MG63 (cell line): ENCODE measurements around the gene PTPRS. TPM values are rescaled to one million over a fixed set of nuclear protein-coding genes. Genes with fewer than 3 reads are reported as not detected.

Source experiments
- DNase-seq: peaks from one replicate; pipeline ENCODE4 v3.0.0-alpha.2; 2020
- H3K27me3 ChIP-seq: fragments of 250-450 bp; sonication (Bioruptor Pico); 2 replicates; pipeline ENCODE4 v1.5.1; 2020; ENCODE audit warnings: mild to moderate bottlenecking, moderate library complexity
- H3K36me3 ChIP-seq: fragments of 250-450 bp; sonication (Bioruptor Pico); 2 replicates; pipeline ENCODE4 v1.5.1; 2020; ENCODE audit warnings: mild to moderate bottlenecking, moderate library complexity
- H3K4me3 ChIP-seq: fragments of 250-450 bp; sonication (Bioruptor Pico); 2 replicates; pipeline ENCODE4 v1.5.1; 2020; ENCODE audit warnings: mild to moderate bottlenecking, moderate library complexity
- H3K9me3 ChIP-seq: fragments of 250-450 bp; sonication (Bioruptor Pico); 2 replicates; pipeline ENCODE4 v1.5.1; 2020; ENCODE audit warnings: mild to moderate bottlenecking, moderate library complexity
- total RNA-seq: library from RNA; depleted of rRNA; stranded (reverse); fragments of >200 nt; shearing (Covaris generic); gene quantifications from 2 replicates; pipeline ENCODE4 v1.2.3, GENCODE V29; 2014; ENCODE audit warnings: low replicate concordance

Gene PTPRS
- total RNA-seq, 1 experiment from 2014 or later: 30.6 TPM

DNA sequence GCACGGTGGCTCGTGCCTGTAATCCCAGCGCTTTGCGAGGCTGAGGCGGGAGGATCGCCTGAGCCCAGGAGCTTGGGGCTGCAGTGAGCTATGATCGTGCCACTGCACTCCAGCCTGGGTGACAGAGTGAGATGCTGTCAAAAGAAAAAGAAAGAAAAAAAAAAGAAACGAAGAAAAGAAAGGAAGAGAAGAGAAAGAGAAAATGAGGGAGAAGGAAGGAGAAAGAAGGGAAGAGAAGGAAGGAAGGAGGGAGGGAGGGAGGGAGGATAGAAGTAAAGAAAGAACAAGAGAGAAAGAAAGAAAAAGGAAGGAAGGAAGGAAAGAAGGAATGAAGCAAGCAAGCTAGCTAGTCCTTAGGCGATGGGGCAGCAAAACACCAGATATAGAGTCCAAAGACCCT is 14.1 kb downstream of the PTPRS start:
- Histone ChIP-seq H3K27me3 (no peaks in the 10 kb centered on the region), H3K36me3 (no peaks in the 10 kb centered on the region), H3K9me3 (no peaks in the 10 kb centered on the region), H3K4me3 (no peak overlapping the region)
- DNase-seq: no peak

DNA sequence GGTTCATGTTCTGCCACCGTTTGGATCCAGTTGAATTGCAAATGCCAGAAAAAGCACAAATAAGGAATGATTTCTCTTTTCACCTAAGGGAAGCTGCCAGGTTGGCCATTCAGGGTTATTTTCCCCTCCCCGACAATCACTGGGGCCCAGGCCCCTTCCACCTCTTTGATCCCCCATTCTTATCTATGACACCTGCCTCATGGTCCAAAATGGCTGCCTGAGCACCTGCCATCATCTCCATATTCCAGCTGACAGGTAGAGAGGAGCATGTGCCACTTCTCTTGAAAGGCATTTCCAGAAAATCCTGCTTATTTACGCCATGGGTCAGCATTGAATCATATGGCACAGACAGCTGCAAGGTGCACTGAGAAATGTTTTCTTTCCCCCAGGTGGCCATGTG is 15.7 kb downstream of the PTPRS start:
- no peak for DNase-seq
- no peak overlapping the region for H3K4me3 ChIP-seq
- H3K36me3 ChIP-seq: no peaks in the 10 kb centered on the region
- H3K9me3 ChIP-seq: no peaks in the 10 kb centered on the region
- no peaks in the 10 kb centered on the region for H3K27me3 ChIP-seq

DNA sequence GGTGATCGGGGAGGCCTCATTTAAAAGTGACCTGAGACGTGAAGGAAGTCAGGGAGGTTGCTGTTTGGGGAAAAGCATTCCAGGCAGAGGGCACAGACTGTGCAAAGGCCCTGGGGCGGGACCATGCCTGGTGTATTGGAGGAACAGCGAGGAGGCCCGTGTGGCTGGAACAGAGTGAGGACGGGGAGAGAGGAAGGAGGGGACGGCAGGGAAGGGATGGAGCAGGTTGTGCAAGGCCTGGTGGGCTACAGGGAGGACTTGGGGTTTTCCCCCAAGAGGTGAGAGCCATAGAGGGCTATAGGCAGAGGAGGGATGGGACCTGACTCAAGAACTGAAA is 17.2 kb downstream of the PTPRS start:
- H3K27me3 ChIP-seq: no peaks in the 10 kb centered on the region
- H3K4me3 ChIP-seq: no peak overlapping the region
- DNase-seq: no peak
- no peaks in the 10 kb centered on the region for H3K9me3 ChIP-seq
- H3K36me3 ChIP-seq: no peaks in the 10 kb centered on the region

DNA sequence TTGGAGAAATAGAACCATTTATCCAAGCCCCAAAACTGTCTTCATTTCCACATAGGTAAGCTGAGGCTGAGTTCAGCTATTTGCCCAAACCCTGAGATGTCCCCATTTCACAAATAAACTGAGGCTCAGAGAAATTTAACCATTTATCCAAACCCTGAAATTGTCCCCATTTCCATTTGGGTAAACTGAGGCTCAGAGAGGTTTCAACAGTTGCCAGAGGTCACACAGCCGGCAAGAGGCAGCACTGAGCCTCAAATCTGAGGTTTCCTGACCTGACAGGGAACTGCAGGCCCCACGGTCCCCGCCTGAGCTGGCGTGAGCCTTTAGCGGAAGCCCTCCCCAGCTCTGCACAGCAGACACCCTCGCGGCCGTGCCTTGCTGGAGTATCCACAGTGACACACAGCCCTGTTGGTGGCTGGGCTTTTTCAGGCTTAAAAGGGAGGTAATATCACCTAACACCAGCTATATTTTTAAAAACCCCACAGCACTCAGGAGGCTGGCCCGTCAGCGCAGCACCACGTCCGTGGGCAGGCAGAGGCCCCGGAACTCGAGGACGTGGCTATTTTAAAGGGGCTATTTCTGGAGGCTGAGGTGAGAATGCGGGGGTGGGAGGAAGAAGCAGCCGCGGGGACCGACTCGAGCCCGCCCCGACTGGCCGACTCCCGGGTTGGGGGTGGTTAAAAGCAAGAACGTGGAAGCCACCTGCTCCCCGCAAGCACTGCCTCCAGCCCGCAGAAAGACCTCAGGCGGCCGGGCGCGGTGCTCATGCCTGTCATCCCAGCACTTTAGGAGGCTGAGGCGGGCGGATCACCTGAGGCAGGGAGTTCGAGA is 18.5 kb downstream of the PTPRS start:
- Histone ChIP-seq H3K36me3 (no peaks in the 10 kb centered on the region), H3K27me3 (no peaks in the 10 kb centered on the region), H3K9me3 (no peaks in the 10 kb centered on the region), H3K4me3 (no peak overlapping the region)
- no peak for DNase-seq

DNA sequence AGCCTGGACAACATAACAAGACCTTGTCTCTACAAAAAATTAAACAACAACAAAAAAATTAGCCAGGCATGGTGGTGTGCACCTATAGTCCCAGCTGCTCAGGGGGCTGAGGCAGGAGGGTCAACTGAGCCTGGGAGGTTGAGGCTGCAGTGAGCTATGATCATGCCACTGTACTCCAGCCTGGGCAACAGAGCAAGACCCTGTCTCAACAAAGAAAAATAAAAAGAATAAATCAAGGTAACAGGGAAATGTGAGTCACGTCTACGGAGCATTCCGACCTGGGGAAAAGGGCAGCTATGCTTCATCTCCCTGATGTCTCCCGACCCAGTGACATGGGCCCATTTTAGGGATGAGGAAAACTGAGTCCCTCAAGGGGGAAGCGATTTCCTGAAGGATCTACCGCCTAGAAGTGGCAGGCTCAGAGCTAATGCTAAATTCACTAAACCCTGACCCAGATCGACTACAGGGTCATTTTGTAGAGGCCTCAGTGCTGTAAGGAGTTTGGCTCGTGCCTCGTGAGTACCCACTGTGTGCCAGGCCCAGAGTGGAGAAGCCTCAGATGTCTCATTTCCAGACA is 19.5 kb downstream of the PTPRS start:
- no peaks in the 10 kb centered on the region for H3K36me3 ChIP-seq
- H3K9me3 ChIP-seq: no peaks in the 10 kb centered on the region
- H3K27me3 ChIP-seq: no peaks in the 10 kb centered on the region
- H3K4me3 ChIP-seq: no peak overlapping the region
- no peak for DNase-seq

DNA sequence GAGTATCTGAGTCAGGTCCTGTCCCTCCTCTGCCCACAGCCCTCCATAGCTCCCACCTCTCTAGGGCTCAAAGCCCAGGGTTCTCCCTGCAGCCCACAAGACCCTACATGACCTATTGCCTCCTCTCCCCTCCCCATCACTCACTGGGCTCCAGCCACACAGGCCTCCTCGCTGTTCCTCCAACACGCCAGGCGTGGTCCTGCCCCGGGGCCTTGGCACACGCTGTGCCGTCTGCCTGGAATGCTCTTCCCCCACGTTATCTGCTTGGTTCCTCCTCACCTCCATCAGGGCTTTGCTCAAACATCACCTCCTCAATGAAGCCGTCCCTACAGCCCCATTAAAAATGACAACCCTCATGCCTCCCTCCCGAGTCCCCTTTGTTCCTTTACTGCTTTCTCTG is 21.1 kb downstream of the PTPRS start:
- no peak overlapping the region for H3K4me3 ChIP-seq
- H3K36me3 ChIP-seq: no peaks in the 10 kb centered on the region
- DNase-seq: no peak
- H3K27me3 ChIP-seq: no peaks in the 10 kb centered on the region
- no peaks in the 10 kb centered on the region for H3K9me3 ChIP-seq

DNA sequence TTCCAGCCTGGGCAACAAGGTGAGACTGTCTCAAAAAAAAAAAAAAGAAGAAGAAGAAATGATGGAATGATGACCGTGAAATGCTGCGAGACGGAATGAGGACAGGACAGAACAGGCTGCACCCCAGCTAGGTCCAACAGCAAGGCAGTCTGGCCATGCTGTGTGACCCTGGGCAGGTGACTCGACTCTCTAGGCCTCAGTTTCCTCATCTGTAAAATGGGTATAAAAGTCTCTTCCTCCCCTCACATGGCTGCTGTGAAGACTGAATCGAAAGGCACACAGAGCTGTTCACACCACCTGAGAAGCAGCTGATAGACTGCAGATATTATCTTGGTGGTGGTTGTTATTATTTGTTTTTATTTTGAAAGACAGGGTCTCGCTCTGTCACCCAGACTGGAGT is 22.3 kb downstream of the PTPRS start:
- no peak overlapping the region for H3K4me3 ChIP-seq
- DNase-seq: no peak
- H3K27me3 ChIP-seq: no peaks in the 10 kb centered on the region

DNA sequence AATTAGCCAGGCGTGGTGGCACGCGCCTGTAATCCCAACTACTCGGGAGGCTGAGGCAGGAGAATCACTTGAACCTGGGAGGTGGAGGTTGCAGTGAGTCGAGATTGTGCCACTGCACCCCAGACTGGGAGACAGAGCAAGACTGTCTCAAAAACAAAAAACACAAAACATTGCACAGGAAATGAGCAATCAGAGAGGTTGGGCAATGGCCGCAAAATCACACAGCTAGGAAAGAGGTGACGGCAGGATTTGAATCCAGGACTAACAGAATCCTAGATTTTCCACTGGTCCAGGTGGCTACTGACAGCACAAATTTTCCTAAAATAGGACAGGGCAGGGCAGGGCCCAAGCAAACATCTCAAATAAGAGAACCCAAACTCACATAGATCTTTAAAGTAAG is 23.3 kb downstream of the PTPRS start:
- Histone ChIP-seq H3K4me3 (no peak overlapping the region), H3K9me3 (no peaks in the 10 kb centered on the region), H3K36me3 (no peaks in the 10 kb centered on the region), H3K27me3 (no peaks in the 10 kb centered on the region)
- no peak for DNase-seq

More for the DNA sequence above, 22.3 kb downstream of the PTPRS start:
- Histone ChIP-seq H3K9me3 (no peaks in the 10 kb centered on the region), H3K36me3 (no peaks in the 10 kb centered on the region)

DNA sequence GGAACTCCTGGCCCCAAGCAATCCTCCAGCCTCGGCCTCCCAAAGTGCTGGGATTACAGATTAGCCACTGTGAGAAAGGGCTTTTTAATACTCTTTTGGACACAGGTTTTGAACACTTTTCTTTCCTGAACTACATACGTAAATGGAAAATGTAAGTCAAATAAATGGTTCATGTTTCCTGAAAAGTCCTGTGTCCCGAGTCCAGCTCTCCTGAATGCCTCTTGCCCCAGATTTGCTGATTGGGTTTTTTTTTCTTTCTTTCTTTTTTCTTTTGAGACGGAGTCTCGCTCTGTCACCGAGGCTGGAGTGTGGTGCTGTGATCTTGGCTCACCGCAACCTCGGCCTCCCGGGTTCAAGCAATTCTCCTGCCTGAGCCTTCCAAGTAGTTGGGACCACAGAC is 24.5 kb downstream of the PTPRS start:
- no peak for DNase-seq
- H3K36me3 ChIP-seq: no peaks in the 10 kb centered on the region
- H3K9me3 ChIP-seq: no peaks in the 10 kb centered on the region
- H3K27me3 ChIP-seq: no peaks in the 10 kb centered on the region
- no peak overlapping the region for H3K4me3 ChIP-seq

DNA sequence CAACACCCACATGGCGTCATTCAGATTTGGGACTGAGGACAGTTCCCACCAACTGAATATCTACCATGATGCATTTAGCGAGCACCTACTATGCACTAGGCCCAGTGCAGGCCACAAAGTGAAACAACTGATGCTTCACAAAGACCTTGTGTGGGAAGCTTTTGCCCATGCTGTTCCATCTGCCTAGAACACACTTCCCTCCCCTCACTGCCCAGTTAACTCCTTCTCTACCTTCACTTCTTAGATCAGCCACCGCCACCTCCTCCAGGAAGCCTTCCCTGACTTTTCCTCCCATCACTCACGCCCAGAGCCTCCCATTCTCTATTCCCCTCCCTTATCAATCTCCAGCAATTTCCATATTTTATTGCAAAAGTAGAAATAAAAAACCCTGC is 25.7 kb downstream of the PTPRS start:
- Histone ChIP-seq H3K9me3 (no peaks in the 10 kb centered on the region), H3K27me3 (no peaks in the 10 kb centered on the region), H3K36me3 (no peaks in the 10 kb centered on the region), H3K4me3 (no peak overlapping the region)
- DNase-seq: no peak

DNA sequence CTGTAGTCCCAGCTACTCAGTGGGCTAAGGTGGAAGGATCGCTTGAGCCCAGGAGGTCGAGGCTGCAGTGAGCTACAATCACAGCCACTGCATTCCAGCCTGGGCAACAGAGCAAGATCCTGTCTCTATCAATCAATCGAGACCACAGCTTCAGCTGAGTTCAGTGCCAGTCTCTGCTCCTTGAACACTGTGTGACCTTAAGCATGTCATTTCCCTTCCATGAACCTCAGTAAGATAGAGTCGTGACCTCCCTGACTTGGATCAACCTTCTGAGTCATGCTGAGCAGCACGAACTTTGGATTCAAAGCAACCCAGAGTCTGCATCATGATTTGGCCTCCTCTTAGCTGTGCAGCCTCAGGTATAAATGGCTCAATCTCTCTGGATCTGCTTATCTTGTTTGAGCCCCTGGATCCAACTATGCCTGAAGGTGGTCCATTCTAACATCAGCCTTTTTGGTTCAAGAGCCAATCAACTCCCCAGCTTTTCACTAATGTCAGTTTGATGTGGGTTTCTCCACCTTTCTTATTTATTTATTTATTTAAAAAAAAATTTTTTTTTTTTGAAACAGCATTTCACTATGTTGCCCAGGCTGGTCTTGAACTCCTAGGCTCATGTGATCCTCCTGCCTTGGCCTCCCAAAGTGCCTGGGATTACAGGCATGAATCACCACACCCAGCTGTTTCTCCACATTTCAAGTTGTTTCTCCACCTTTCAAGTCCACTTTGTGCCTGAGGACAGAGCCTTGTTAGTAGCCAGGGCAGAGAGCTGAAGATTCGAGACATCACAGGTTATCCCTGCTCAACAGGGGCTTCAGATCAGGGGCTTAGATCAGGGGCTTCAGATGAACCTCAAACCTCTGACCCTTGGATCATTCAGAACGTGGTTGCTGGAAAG is 26.4 kb downstream of the PTPRS start:
- Histone ChIP-seq H3K27me3 (no peaks in the 10 kb centered on the region), H3K4me3 (no peak overlapping the region), H3K36me3 (no peaks in the 10 kb centered on the region), H3K9me3 (no peaks in the 10 kb centered on the region)
- peak; percentile 52 for DNase-seq

DNA sequence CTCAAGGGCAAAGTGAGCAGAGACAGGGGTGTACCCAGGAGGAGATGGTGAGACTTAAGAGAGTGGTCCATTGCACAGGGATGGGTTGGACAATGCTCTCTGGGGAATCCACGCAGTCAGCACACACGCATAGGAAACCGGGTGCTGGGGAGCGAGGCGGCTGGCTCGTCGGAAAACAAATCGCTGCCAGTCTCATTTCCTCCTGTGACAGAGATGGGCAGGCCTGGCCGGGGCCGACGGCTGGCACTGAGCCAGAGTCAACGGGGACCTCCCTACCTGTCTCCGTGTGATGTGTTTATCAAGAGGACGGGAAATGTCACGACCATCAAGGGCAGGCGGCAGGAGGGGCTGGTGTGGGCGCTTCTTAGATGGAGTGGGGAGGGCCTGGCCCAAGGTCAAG is 27.3 kb downstream of the PTPRS start:
- no peaks in the 10 kb centered on the region for H3K27me3 ChIP-seq
- no peaks in the 10 kb centered on the region for H3K36me3 ChIP-seq
- H3K4me3 ChIP-seq: no peak overlapping the region
- DNase-seq: no peak
- H3K9me3 ChIP-seq: no peaks in the 10 kb centered on the region

DNA sequence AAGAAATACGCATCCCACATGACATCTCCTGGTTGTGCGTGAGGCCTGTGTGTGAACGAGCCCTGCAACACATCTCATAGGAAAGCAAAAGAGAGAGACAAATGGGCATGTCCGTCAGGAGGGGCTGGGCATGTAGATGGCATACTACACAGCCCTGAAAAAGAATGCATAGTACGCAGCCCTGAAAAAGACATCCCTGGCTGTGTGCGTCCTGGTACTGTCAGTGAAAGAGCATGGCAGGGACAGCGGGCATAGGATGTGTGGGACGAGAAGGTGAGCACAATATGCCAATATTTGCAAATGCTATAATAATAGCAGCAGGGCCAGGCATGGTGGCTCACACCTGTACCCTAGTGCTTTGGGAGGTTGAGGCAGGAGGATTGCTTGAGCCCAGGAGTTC is 28.6 kb downstream of the PTPRS start:
- Histone ChIP-seq H3K36me3 (no peaks in the 10 kb centered on the region), H3K9me3 (no peaks in the 10 kb centered on the region), H3K4me3 (no peak overlapping the region), H3K27me3 (no peaks in the 10 kb centered on the region)
- DNase-seq: no peak

DNA sequence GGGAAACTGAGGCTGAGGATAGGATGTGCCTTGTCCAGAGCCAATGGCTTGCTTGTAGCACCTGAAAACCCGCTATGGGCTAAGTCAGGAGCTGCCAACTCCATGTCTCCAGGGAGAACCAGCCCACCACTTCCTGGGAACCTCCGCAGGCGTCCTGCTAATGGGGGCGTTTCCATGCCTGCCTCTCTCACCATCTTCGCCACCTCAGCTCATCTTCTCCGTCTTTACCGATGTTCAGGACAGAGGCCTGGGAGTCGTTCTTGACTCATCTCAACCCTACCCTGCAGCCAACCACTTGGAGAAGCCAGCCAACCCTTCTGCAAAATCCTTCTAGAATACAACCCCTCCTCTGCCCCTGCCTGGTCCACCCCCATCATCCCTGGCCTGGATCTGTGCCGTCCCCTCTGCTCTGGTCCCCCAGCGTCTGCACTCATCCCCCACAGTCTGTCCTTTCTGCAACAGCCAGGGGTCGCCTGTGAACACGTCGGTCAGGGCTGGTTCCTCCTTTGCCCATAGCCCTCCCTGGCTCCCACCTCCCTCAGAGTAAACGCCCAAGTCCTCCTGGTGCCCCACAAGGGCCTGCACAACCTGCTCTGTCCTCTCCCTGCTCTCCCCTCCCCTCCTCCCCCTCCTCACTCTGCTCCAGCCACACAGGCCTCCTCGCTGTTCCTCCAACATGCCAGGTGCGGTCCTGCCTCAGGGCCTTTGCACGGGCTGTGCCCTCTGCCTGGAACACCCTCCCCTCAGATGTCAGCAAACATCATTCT is 31.0 kb downstream of the PTPRS start:
- no peak for DNase-seq
- H3K27me3 ChIP-seq: no peaks in the 10 kb centered on the region
- no peaks in the 10 kb centered on the region for H3K9me3 ChIP-seq
- no peaks in the 10 kb centered on the region for H3K36me3 ChIP-seq
- no peak overlapping the region for H3K4me3 ChIP-seq

DNA sequence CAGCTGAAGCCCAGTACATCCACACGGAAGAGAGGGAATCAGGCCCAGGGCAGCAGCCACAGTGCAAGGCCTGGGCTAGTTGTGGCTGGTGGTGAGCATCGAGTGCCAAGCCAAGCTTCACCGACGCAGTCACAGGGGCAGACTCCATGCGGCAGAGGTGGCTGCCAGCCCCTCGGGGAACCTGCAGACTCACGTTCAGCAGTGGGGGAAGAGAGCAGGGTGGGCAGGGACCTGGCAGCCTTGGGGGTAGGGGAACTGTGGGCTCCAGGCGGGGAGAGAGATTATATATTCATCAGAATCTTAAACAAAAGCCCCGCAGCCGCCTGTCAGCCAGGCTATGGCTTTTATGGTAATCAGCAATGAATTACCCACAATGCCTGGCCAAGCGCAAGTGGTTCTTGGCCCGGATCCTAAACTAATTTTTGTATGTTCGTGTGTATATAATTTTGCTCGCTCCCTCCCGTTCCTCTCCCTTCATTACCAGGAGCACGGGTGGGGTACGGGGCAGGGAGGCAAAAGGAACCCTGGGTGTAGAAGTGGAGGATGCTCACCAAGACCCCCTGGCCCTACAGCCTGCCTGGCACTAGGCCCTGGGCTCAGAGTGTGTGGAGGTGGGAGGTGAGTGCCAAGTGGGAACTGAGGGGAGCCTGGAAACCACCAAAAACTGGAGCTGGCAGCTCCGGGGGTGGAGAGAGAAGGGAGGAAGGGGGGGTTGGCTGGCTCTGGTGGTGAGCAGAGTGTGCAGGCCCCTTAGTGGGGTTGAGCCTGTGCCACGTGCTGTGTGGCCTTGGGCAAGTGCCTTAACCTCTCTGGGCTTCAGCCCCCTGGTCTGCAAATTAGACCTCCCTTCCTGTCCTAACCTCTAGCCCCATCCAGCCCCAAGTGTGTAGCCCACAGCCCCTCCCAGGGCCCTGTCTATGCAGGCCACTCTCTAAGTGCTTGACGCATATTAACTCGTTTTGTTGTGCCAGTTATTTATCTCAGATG is 31.9 kb downstream of the PTPRS start:
- H3K4me3 ChIP-seq: no peak overlapping the region
- no peaks in the 10 kb centered on the region for H3K9me3 ChIP-seq
- H3K27me3 ChIP-seq: no peaks in the 10 kb centered on the region
- DNase-seq: peak; percentile 55
- H3K36me3 ChIP-seq: no peaks in the 10 kb centered on the region

DNA sequence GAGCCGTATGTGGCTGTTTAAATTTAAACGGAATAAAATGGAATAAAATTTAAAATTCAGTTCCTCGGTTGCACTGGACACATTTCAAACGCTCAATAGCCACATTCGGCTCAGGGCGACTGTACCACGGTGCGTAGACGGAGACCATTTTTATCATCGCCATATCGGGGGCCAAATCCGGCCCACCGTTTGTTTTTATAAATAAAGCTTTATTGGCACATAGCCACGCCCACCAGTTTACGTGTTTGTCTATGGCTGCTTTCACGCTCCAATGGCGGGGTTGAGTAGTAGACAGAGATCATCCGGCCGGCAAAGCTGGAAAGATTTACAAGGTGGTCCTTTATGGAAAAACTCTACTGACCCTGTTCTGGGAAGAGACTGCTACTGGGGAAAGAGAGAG is 33.0 kb downstream of the PTPRS start:
- Histone ChIP-seq H3K9me3 (no peaks in the 10 kb centered on the region), H3K27me3 (no peaks in the 10 kb centered on the region), H3K4me3 (no peak overlapping the region), H3K36me3 (no peaks in the 10 kb centered on the region)
- DNase-seq: no peak
